Astrocyte of the cerebellum (primary cell): Measurements from ENCODE around the gene TBX3.
"Not testable (repeated sequence)": the region's sequence is repeated elsewhere in the genome, so short reads cannot be mapped to it uniquely, and the experiment has no call there.

Experiments
- DNase-seq: peaks from one replicate; pipeline ENCODE4 v3.0.0-alpha.2; 2011; ENCODE audit warnings: low read depth
- H3K4me3 ChIP-seq: 2 replicates; pipeline ENCODE4 v1.5.1; 2011; ENCODE audit warnings: mild to moderate bottlenecking, low read depth, low read length, moderate library complexity
- in situ Hi-C: cut with HindIII; loops from 2 replicates; pipeline ENCODE4 v1.10.0; 2017; ENCODE audit warnings: low sequenced_read_pairs
- TF ChIP-seq, protein P1 (sequence below): IDR thresholded peaks from 2 replicates; pipeline ENCODE4 v1.5.1; 2012; ENCODE audit warnings: low read length, low read depth, moderate library complexity, mild to moderate bottlenecking; ENCODE audit errors: missing control alignments

TBX3 gene

GRCh38 chr12:114684098-114684869 lies at the start of gene TBX3:
Gene TBX3 (minus strand): TSS chr12:114684175. CDS start chr12:114683200, 975 bp downstream.
- peak; percentile 99 for DNase-seq
- TF ChIP-seq, protein P1, sequence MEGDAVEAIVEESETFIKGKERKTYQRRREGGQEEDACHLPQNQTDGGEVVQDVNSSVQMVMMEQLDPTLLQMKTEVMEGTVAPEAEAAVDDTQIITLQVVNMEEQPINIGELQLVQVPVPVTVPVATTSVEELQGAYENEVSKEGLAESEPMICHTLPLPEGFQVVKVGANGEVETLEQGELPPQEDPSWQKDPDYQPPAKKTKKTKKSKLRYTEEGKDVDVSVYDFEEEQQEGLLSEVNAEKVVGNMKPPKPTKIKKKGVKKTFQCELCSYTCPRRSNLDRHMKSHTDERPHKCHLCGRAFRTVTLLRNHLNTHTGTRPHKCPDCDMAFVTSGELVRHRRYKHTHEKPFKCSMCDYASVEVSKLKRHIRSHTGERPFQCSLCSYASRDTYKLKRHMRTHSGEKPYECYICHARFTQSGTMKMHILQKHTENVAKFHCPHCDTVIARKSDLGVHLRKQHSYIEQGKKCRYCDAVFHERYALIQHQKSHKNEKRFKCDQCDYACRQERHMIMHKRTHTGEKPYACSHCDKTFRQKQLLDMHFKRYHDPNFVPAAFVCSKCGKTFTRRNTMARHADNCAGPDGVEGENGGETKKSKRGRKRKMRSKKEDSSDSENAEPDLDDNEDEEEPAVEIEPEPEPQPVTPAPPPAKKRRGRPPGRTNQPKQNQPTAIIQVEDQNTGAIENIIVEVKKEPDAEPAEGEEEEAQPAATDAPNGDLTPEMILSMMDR: peak; percentile 51
- peak within 1 kb of the TSS; percentile 90 for H3K4me3 ChIP-seq
- in situ Hi-C loops: loop anchor here (10.0 to 25.0 kb wide), 2 partner anchors 653 to 1271 kb away; no protein-coding TSS in a partner anchor

GRCh38 chr12:114732426-114733030 lies 48.6 kb upstream of the TBX3 start:
- TF ChIP-seq, protein P1: no peak
- in situ Hi-C loops: no loop called here
- DNase-seq: no peak
- H3K4me3 ChIP-seq: no peak overlapping the region

GRCh38 chr12:114729731-114730130 lies 45.8 kb upstream of the TBX3 start:
- DNase-seq: no peak
- TF ChIP-seq, protein P1: no peak
- in situ Hi-C loops: loop anchor here (5.0 kb wide), 1 partner anchor 88 kb away; no protein-coding TSS in a partner anchor
- H3K4me3 ChIP-seq: no peak overlapping the region

- no peak overlapping the region for H3K4me3 ChIP-seq
- in situ Hi-C loops: loop anchor here (5.0 kb wide), 1 partner anchor 91 kb away; no protein-coding TSS in a partner anchor
- TF ChIP-seq, protein P1: no peak
- no peak for DNase-seq
These were observed 42.2 kb upstream of the TBX3 start for GRCh38 chr12:114726092-114726710.

DNA sequence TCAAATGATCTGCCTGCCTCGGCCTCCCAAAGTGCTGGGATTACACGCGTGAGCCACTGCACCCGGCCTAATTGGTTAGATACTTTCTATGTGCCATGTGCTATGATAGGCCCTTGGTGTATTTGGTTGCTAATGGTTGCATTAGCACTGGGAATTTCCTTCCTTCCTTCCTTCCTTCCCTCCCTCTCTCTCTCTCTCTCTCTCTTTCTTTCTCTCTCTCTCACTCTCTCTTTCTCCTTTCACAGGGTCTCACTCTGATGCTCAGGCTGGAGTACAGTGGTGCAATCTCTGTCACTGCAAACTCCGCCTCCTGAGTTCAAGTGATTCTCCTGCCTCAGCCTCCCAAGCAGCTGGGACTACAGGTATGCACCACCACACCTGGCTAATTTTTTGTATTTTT lies 38.2 kb upstream of the TBX3 start:
- H3K4me3 ChIP-seq, in situ Hi-C loops, DNase-seq: not testable (repeated sequence)

DNA sequence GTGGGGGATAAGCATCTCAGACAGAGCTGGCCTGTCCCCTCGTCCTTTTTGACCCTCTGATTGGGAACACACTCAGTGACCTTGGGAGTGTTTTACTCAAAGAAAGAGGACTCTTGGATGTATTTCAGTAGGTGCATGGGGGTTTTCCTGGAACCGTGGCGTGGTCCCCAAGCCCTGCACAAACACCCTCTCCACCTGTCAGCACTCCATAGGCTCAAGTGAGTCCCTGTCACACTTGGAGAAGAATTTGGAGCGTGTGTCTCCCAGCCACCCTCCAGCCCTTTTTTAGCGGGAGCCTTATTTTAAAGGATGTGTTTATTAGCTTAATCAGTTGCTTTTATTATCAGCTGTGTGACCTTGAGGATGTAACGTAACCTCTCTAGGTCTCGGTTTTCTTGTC lies 37.3 kb upstream of the TBX3 start:
- TF ChIP-seq, protein P1: no peak
- DNase-seq: no peak
- H3K4me3 ChIP-seq: no peak overlapping the region
- in situ Hi-C loops: no loop called here
